Testis (tissue), 3 donors: ENCODE results near the gene KCNIP3. TPM values are rescaled to one million over a fixed set of nuclear protein-coding genes. Genes with fewer than 3 reads are reported as not detected.

Experiments
- DNase-seq: peaks from one replicate; pipeline ENCODE4 v3.0.0-alpha.2; 2019
- H3K27ac ChIP-seq, 2 donors: fragments of 200-600 bp; sonication (generic); one replicate each; pipeline ENCODE4 v1.5.1; 2019
- H3K27me3 ChIP-seq: fragments of 200-600 bp; sonication (generic); one replicate; pipeline ENCODE4 v1.5.1; 2019
- H3K36me3 ChIP-seq: fragments of 200-600 bp; sonication (generic); one replicate; pipeline ENCODE4 v1.5.1; 2017; ENCODE audit warnings: low read depth; ENCODE audit errors: missing control alignments
- H3K4me1 ChIP-seq: fragments of 200-600 bp; sonication (generic); one replicate; pipeline ENCODE4 v1.5.1; 2019
- H3K4me3 ChIP-seq, 2 donors: fragments of 200-600 bp; sonication (generic); one replicate each; pipeline ENCODE4 v1.5.1; 2017 to 2019
- H3K9me3 ChIP-seq: fragments of 200-600 bp; sonication (generic); one replicate; pipeline ENCODE4 v1.5.1; 2017
- CTCF ChIP-seq, 3 experiments: fragments of 450-650 bp in 2 of 3; fragments of 200-600 bp in 1 of 3; sonication (generic) in 1 of 3; IDR thresholded peaks; one replicate each; pipeline ENCODE4 v1.5.1; 2016 to 2019; ENCODE audit warnings: antibody characterized with exemption in 3 of 3, mild to moderate bottlenecking in 2 of 3, moderate library complexity in 1 of 3
- POLR2A ChIP-seq: fragments of 450-650 bp; IDR thresholded peaks from one replicate; pipeline ENCODE4 v1.6.1; 2017; ENCODE audit warnings: antibody characterized with exemption, mild to moderate bottlenecking, moderate library complexity
- WGBS, 2 donors: methylation state at CpG; one replicate each; pipeline ENCODE4 v1.1.5; 2018; 5-methylcytosine and 5-hydroxymethylcytosine counted together
- intact Hi-C: fragments of 100-400 bp; cut with DNase I; formaldehyde crosslinking; loops from one replicate; pipeline ENCODE4 v1.15.1; 2023; ENCODE audit warnings: low total_unique reads
- polyA plus RNA-seq: library from polyadenylated mRNA; stranded (reverse); fragments of 350-450 nt; fragmentation: Illumina TruSeq; extraction: RNeasy Lipid Tissue Mini Kit (QIAGEN cat#74804); gene quantifications from one replicate; pipeline ENCODE4 v1.2.3, GENCODE V29; 2014; ENCODE audit warnings: low read depth, low replicate concordance; ENCODE audit not compliant: insufficient read depth
- total RNA-seq, 2 donors: library from RNA; depleted of rRNA; stranded (reverse); fragments of >200 nt; gene quantifications; one replicate each; pipeline ENCODE4 v1.2.3, GENCODE V29; 2016

Gene KCNIP3
- total and polyA plus RNA-seq, 3 donors from 2014 or later = 23.9 to 69.1 (median 43.4) TPM

- TF ChIP-seq CTCF (IDR thresholded peaks at IDR 0.05) = no peak
- no peak for TF ChIP-seq POLR2A
- intact Hi-C loops = no loop called here
- 86 to 89% methylated on average over 16 to 23 of the region's 23 CpGs for whole genome bisulfite sequencing, 2 donors
Measured at GRCh38 chr2:95319481-95320343, 22.6 kb downstream of the KCNIP3 start.

GRCh38 chr2:95320344-95320712 is 23.2 kb downstream of the KCNIP3 start:
- Histone ChIP-seq H3K4me1 (no peaks in the 10 kb centered on the region), H3K4me3 (no peak overlapping the region), H3K27me3 (no peaks in the 10 kb centered on the region), H3K9me3 (no peaks in the 10 kb centered on the region), H3K36me3 (no peaks in the 10 kb centered on the region), H3K27ac (no peak overlapping the region)
- 76 to 92% methylated on average over 2 to 11 of the region's 11 CpGs for WGBS, 2 donors
- DNase-seq = no peak
- intact Hi-C loops = no loop called here
- TF ChIP-seq CTCF (IDR thresholded peaks at IDR 0.05) = no peak
- no peak for TF ChIP-seq POLR2A

More at GRCh38 chr2:95319481-95320343, 22.6 kb downstream of the KCNIP3 start:
- Histone ChIP-seq H3K9me3 (no peaks in the 10 kb centered on the region), H3K27me3 (no peaks in the 10 kb centered on the region), H3K36me3 (no peaks in the 10 kb centered on the region), H3K4me1 (no peaks in the 10 kb centered on the region), H3K27ac (no peak overlapping the region), H3K4me3 (no peak overlapping the region)
- DNase-seq = no peak

GRCh38 chr2:95320986-95321767 is 24.0 kb downstream of the KCNIP3 start:
- Histone ChIP-seq H3K36me3 (no peaks in the 10 kb centered on the region), H3K9me3 (no peaks in the 10 kb centered on the region), H3K4me3 (no peak overlapping the region), H3K27ac (no peak overlapping the region), H3K4me1 (no peaks in the 10 kb centered on the region), H3K27me3 (no peaks in the 10 kb centered on the region)
- no peak for DNase-seq
- intact Hi-C loops = no loop called here
- TF ChIP-seq POLR2A (no peak), CTCF (IDR thresholded peaks at IDR 0.05) (no peak)
- 76 to 85% methylated on average over 16 to 18 of the region's 18 CpGs for WGBS, 2 donors

- intact Hi-C loops = no loop called here
- no peak overlapping the region for H3K27ac ChIP-seq
Measured at GRCh38 chr2:95323347-95324155, 26.4 kb downstream of the KCNIP3 start.

More at GRCh38 chr2:95323347-95324155, 26.4 kb downstream of the KCNIP3 start:
- H3K4me3 ChIP-seq = no peak overlapping the region
- H3K27me3 ChIP-seq = no peaks in the 10 kb centered on the region
- WGBS, 2 donors = 67 to 72% methylated on average over 15 to 26 of the region's 26 CpGs
- no peaks in the 10 kb centered on the region for H3K36me3 ChIP-seq
- no peaks in the 10 kb centered on the region for H3K9me3 ChIP-seq
- peak; percentile 40 for DNase-seq
- peak in 1 of 3 experiments; percentile 47 for TF ChIP-seq CTCF (IDR thresholded peaks at IDR 0.05)
- TF ChIP-seq POLR2A = no peak
- no peaks in the 10 kb centered on the region for H3K4me1 ChIP-seq
